ENCODE data around the gene RAB28. TPM values are rescaled to one million over a fixed set of nuclear protein-coding genes. Genes with fewer than 3 reads are reported as not detected.

Gene RAB28
- total RNA-seq, 1 experiment from 2014 or later = 19.8 TPM

- Histone ChIP-seq H3K27me3 (ENCODE audit: insufficient read depth, low read length) (peaks cover 75% of the 10 kb centered on the region), H3K79me2 (ENCODE audit: insufficient read depth, low read length) (no peaks in the 10 kb centered on the region), H3K23me2 (ENCODE audit: insufficient read length, low read depth, low read length, poor library complexity, severe bottlenecking) (peaks cover 7% of the 10 kb centered on the region), H3K4ac (ENCODE audit: low read depth, low read length) (no peak overlapping the region), H3K56ac (ENCODE audit: insufficient read length, low read depth, low read length) (no peak overlapping the region), H2AFZ (ENCODE audit: low read length) (no peak overlapping the region), H4K20me1 (ENCODE audit: control insufficient read depth, insufficient read depth, insufficient read length) (no peaks in the 10 kb centered on the region), H3K14ac (ENCODE audit: insufficient read depth, low read length) (no peak overlapping the region), H3K9me3 (ENCODE audit: control insufficient read depth, low read depth, low read length) (peaks cover 8% of the 10 kb centered on the region), H3K27ac (ENCODE audit: insufficient read length, low read depth, low read length) (no peak overlapping the region), H4K8ac (replicated peaks; ENCODE audit: insufficient read length, low read depth, low read length) (no peak overlapping the region), H2AK5ac (ENCODE audit: insufficient read length, low read length) (no peak overlapping the region), H3K23ac (ENCODE audit: insufficient read length, low read depth, low read length) (no peak overlapping the region), H4K91ac (ENCODE audit: insufficient read length, low read depth, low read length) (no peak overlapping the region), H2BK20ac (ENCODE audit: low read depth, low read length, poor library complexity, severe bottlenecking) (no peak overlapping the region), H3K4me1 (ENCODE audit: insufficient read depth, low read length) (no peaks in the 10 kb centered on the region; the same call in 1 of the 2 replicates), H2BK120ac (ENCODE audit: low read depth, low read length, poor library complexity, severe bottlenecking) (no peak overlapping the region), H2BK5ac (ENCODE audit: insufficient read length, low read length) (no peak overlapping the region), H3K79me1 (ENCODE audit: insufficient read depth, low read depth, low read length, poor library complexity, severe bottlenecking) (no peaks in the 10 kb centered on the region), H2BK15ac (ENCODE audit: low read depth, low read length) (no peak overlapping the region), H3K18ac (ENCODE audit: insufficient read length, low read depth, low read length) (no peak overlapping the region), H2BK12ac (ENCODE audit: insufficient read length, low read depth, low read length) (no peak overlapping the region), H4K5ac (ENCODE audit: insufficient read length, low read depth, low read length) (no peak overlapping the region), H3K9ac (ENCODE audit: extremely low read depth, insufficient read length, low read length) (no peak overlapping the region), H3T11ph (ENCODE audit: low read length) (no peak overlapping the region), H3K4me2 (ENCODE audit: insufficient read depth, insufficient read length, low read length) (peak overlapping the region; percentile 79)
- no peak overlapping the region for H3K27ac Mint-ChIP-seq
- H3K27me3 Mint-ChIP-seq (ENCODE audit: low read depth) = peaks cover 79% of the 10 kb centered on the region
- peaks cover 11 to 13% (median 12%) of the 10 kb centered on the region in 3 experiments for H3K36me3 Mint-ChIP-seq (ENCODE audit: insufficient read depth in 1 of 3, low read depth in 3 of 3)
- TF ChIP-seq CTCF (conservative IDR thresholded peaks at IDR 0.05) = no peak
- peak overlapping the region in 1 of 2 experiments; percentile 68; a peak in 3 of 5 replicates for H3K4me3 Mint-ChIP-seq
- WGBS (ENCODE audit: extremely low coverage, insufficient read length, low lambda C conversion rate) = no CpG with 5 or more reads among the region's 59 CpGs
- H3K4me1 Mint-ChIP-seq = peaks cover 22 to 26% of the 10 kb centered on the region in 2 experiments
- H3K9me3 Mint-ChIP-seq = peaks cover 10 to 15% of the 10 kb centered on the region in 2 experiments
- DNase-seq = no peak
Observed at GRCh38 chr4:13523591-13524503, 39.7 kb upstream of the RAB28 start.
